MCF 10A (cell line): ENCODE measurements around the gene BPIFB2. TPM values are rescaled to one million over a fixed set of nuclear protein-coding genes. Genes with fewer than 3 reads are reported as not detected.

ENCODE experiments used
- BruUV-seq: library from RNA; stranded (reverse); fragments of 400-500 nt; replicated peaks from 2 replicates; lab custom pipeline; 2021; lab: Mats Ljungman, UMichigan
- CTCF ChIA-PET: fragments of 300-600 bp; sonication (Branson Sonifier 250); formaldehyde crosslinking; extraction: SDS; loops from one replicate; lab custom pipeline; 2021; ENCODE audit warnings: antibody characterized with exemption, inconsistent platforms; lab: Yijun Ruan, JAX
- POLR2A ChIA-PET: fragments of 300-600, 350-650 bp; sonication (Branson Sonifier 250); formaldehyde crosslinking; extraction: SDS; loops from one replicate; lab custom pipeline; 2020; ENCODE audit warnings: antibody characterized with exemption, inconsistent platforms; lab: Yijun Ruan, JAX
- DNase-seq: peaks from one replicate; pipeline ENCODE4 v3.0.0-alpha.2; 2018; ENCODE audit not compliant: unreplicated experiment
- H3K27ac Mint-ChIP-seq: one replicate; pipeline ENCODE4 v1.8.0; 2022; ENCODE audit warnings: mild to moderate bottlenecking, low read depth, mixed read lengths; ENCODE audit not compliant: unreplicated experiment
- H3K27me3 Mint-ChIP-seq: one replicate; pipeline ENCODE4 v1.8.0; 2022; ENCODE audit warnings: mixed read lengths; ENCODE audit not compliant: insufficient read depth, unreplicated experiment
- H3K36me3 Mint-ChIP-seq: one replicate; pipeline ENCODE4 v1.8.0; 2022; ENCODE audit warnings: mild to moderate bottlenecking, moderate library complexity, mixed read lengths; ENCODE audit not compliant: insufficient read depth, unreplicated experiment
- H3K4me1 Mint-ChIP-seq: one replicate; pipeline ENCODE4 v1.8.0; 2022; ENCODE audit warnings: mixed read lengths; ENCODE audit not compliant: insufficient read depth, unreplicated experiment
- H3K4me3 Mint-ChIP-seq: one replicate; pipeline ENCODE4 v1.8.0; 2022; ENCODE audit warnings: mild to moderate bottlenecking, moderate library complexity, mixed read lengths; ENCODE audit not compliant: unreplicated experiment
- H3K9me3 Mint-ChIP-seq: one replicate; pipeline ENCODE4 v1.8.0; 2022; ENCODE audit warnings: mixed read lengths; ENCODE audit not compliant: unreplicated experiment
- intact Hi-C: fragments of 100-400 bp; cut with micrococcal nuclease; formaldehyde crosslinking; loops from 2 replicates; pipeline ENCODE4 v1.14.1; 2022
- total RNA-seq: library from RNA; stranded (reverse); gene quantifications from 2 replicates; pipeline ENCODE4 v1.2.3, GENCODE V29; 2022
- TF ChIP-seq, protein P1 (sequence below): fragments of 200-600 bp; IDR thresholded peaks from one replicate; pipeline ENCODE4 v1.8.0; 2022; ENCODE audit warnings: antibody characterized with exemption, mild to moderate bottlenecking; ENCODE audit not compliant: unreplicated experiment

BPIFB2 gene
- total RNA-seq, 1 experiment from 2014 or later = not detected

DNA sequence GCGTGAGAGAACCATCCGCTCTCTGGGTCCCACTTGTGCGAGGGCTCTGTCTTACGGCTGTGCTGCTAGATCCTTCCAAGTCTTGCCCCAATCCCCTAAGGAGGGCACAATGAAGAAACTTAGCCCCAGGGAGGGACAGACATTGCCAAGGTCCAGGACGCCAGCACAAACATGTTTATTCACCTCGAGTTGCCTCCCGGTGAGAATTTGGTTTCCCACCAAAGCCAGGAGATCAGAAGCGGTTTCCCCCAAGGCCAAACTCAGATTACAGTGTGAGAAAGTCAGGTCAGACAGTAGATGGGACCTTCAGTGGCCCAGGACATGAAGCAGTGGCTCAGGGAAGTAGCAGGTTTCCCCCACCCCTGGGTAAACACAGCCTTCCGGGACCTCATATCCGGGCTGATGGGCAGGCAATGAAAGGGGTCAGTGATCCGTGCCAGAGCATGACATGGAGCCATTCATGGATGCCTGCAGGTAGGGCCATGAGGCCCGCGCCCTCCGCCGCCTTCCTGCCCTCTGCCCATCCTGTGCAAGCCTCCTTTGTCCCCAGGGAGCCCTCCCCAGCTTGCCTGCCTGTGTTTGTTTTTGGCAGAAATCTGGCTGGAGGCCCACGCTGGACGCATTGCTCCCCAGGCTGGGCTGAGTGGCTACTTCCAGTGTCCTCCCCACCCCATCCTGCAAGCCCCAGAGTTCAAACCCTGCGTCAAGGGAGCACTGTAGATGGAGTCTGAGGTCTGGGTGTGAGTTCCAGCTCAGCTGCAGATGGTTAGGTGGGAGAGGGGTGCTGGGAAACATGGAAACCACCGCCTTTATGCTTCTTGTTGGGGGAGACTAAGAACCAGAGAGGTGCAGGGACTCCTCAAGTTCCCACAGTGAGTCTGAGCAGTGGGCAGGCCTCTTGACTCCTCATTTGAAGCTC is 2.0 kb downstream of the BPIFB2 start:
- no peaks in the 10 kb centered on the region for H3K4me1 Mint-ChIP-seq
- POLR2A ChIA-PET = no interaction called here
- CTCF ChIA-PET = no interaction called here
- peaks cover 8% of the 10 kb centered on the region for H3K9me3 Mint-ChIP-seq
- no peak for DNase-seq
- no TSS peak for BruUV-seq
- H3K27ac Mint-ChIP-seq = no peak overlapping the region
- H3K27me3 Mint-ChIP-seq = peaks cover 60% of the 10 kb centered on the region
- no peaks in the 10 kb centered on the region for H3K36me3 Mint-ChIP-seq
- H3K4me3 Mint-ChIP-seq = no peak overlapping the region
- intact Hi-C loops = no loop called here
- TF ChIP-seq, protein P1, sequence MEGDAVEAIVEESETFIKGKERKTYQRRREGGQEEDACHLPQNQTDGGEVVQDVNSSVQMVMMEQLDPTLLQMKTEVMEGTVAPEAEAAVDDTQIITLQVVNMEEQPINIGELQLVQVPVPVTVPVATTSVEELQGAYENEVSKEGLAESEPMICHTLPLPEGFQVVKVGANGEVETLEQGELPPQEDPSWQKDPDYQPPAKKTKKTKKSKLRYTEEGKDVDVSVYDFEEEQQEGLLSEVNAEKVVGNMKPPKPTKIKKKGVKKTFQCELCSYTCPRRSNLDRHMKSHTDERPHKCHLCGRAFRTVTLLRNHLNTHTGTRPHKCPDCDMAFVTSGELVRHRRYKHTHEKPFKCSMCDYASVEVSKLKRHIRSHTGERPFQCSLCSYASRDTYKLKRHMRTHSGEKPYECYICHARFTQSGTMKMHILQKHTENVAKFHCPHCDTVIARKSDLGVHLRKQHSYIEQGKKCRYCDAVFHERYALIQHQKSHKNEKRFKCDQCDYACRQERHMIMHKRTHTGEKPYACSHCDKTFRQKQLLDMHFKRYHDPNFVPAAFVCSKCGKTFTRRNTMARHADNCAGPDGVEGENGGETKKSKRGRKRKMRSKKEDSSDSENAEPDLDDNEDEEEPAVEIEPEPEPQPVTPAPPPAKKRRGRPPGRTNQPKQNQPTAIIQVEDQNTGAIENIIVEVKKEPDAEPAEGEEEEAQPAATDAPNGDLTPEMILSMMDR = no peak

DNA sequence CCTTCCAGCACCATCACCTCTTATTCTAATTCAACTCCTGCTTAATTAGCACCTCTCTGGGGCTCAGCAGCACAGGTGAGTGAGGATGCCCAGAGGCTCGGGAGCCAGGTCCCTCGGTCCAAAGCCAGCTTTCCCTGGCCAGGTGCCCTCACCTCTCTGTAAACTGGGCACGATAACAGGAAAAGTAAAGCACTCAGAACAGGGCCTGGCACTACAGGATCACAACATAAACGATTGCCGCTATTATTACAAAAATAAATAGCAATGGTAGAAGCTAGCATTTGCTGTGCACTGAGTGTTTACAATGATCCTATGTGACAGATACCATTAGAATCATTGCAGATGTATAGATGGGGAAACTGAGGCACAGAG is 2.6 kb downstream of the BPIFB2 start:
- peaks cover 5% of the 10 kb centered on the region for H3K9me3 Mint-ChIP-seq

DNA sequence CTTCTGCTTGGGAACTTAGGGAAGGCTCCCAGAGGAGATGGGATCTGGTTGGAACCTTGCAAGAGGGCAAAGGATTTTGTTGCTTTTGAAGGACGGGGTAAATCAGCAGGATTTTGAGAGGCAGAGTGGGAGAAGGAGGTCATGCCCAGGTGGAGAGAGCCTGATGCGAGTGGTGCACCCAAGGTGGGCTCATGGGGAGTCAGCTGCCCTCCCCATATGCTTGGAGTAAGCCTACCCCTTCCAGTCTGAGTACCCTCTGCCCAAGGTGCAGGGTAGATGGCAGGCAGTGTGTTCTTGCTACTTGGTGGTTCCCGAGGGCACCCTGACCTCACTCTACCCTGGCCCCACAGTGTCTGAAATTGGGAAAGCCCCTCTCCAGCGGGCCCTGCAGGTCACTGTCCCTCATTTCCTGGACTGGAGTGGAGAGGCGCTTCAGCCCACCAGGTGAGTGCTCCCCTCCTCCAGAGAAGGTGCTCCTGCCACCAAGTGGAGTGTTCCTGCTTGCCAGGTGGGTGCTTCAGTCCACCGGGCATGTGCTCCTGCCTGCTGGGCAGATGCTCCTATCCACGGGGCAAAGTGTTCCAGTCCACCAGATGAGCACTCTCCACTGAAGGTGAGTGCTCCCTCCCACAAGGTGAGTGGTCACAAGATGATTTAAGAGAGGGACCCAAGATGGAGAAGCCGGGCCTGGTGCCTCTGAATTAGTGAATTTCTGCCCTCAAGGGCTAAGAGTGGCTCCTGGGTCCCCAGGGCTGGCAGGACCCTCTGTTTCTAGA is 3.4 kb downstream of the BPIFB2 start:
- intact Hi-C loops = no loop called here
- Mint-ChIP-seq H3K27me3 (peaks cover 74% of the 10 kb centered on the region), H3K36me3 (no peaks in the 10 kb centered on the region), H3K9me3 (no peaks in the 10 kb centered on the region), H3K27ac (no peak overlapping the region), H3K4me1 (no peaks in the 10 kb centered on the region), H3K4me3 (no peak overlapping the region)
- BruUV-seq = no TSS peak
- POLR2A ChIA-PET = interaction anchor here (0.6 kb wide), 1 partner anchor 114 kb away, joined by 3 read pairs; no protein-coding TSS in a partner anchor
- no peak for DNase-seq
- CTCF ChIA-PET = no interaction called here
- TF ChIP-seq, protein P1 = no peak

More for the DNA sequence above, 2.6 kb downstream of the BPIFB2 start:
- CTCF ChIA-PET = no interaction called here
- Mint-ChIP-seq H3K27ac (no peak overlapping the region), H3K36me3 (no peaks in the 10 kb centered on the region), H3K27me3 (peaks cover 67% of the 10 kb centered on the region), H3K4me3 (no peak overlapping the region), H3K4me1 (no peaks in the 10 kb centered on the region)
- POLR2A ChIA-PET = interaction anchor here (0.6 kb wide), 1 partner anchor 115 kb away, joined by 3 read pairs; no protein-coding TSS in a partner anchor
- no peak for DNase-seq
- intact Hi-C loops = no loop called here
- TF ChIP-seq, protein P1 = no peak
- BruUV-seq = no TSS peak
